Thyroid gland (tissue), 4 donors: Measurements from ENCODE around the gene DNASE1L3.

Source experiments
- CTCF ChIP-seq, 6 experiments: fragments of 200-600 bp in 3 of 6; fragments of 450-650 bp in 3 of 6; sonication (generic) in 3 of 6; IDR thresholded peaks; one replicate each; pipeline ENCODE4 v1.5.1; 2016 to 2019; ENCODE audit warnings: antibody characterized with exemption in 6 of 6, mild to moderate bottlenecking in 2 of 6, inconsistent platforms in 1 of 6, moderate library complexity in 1 of 6
- POLR2A ChIP-seq, 2 donors: fragments of 450-650 bp; IDR thresholded peaks; one replicate each; pipeline ENCODE4 v1.6.1; 2017; ENCODE audit warnings: antibody characterized with exemption in 2 of 2, mild to moderate bottlenecking in 2 of 2, moderate library complexity in 1 of 2

DNA sequence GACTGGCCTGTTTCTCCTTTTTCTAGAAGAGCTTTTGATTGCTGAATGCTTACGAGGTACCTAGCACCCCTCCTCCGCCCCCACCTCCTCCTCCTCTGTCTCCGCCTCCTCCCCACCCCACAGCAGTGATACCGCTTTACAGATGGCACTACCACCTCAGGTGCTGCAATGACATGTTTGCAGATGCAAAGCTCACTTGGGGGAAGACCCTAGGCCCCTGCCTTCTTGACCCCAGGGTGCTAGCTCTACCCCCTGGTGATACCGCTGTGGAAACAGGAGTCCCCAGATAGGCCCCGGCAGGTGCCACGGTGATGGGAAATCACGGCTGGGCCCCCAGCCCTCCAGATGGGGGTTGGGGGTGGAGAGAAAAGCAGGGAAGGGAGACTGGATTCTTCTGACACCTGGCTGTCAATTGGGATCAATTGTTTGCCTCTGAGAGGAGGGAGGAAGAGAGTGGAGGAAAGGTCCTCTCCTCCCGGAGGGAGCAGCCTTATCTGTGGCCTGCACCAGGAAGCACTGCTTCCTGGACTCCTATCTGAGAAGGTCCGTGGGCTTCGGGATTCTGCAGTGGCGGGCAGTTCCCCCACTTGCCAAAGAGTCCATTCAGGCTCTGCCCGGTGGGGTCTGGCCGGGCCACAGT is 37.6 kb downstream of the DNASE1L3 start:
- no peak for TF ChIP-seq CTCF (IDR thresholded peaks at IDR 0.05)
- no peak for TF ChIP-seq POLR2A (IDR thresholded peaks at IDR 0.05)
